ENCODE data around the gene KLHDC8A. TPM values are rescaled to one million over a fixed set of nuclear protein-coding genes. Genes with fewer than 3 reads are reported as not detected.
"Not testable (repeated sequence)": the region's sequence is repeated elsewhere in the genome, so short reads cannot be mapped to it uniquely, and the experiment has no call there.

Gene KLHDC8A
- 18.6 TPM for total RNA-seq

- DNase-seq: no peak
Measured at GRCh38 chr1:205356440-205357139, at the start of gene KLHDC8A. TSS of gene KLHDC8A (minus strand) at chr1:205356922. CDS start at chr1:205343604, 13,318 bp downstream.

GRCh38 chr1:205406252-205406651 is 49.5 kb upstream of the KLHDC8A start:
- DNase-seq: not testable (repeated sequence)

- not testable (repeated sequence) for DNase-seq
Measured at GRCh38 chr1:205404484-205404883, 47.8 kb upstream of the KLHDC8A start.

GRCh38 chr1:205398586-205398985 is 41.9 kb upstream of the KLHDC8A start:
- DNase-seq: no peak

DNA sequence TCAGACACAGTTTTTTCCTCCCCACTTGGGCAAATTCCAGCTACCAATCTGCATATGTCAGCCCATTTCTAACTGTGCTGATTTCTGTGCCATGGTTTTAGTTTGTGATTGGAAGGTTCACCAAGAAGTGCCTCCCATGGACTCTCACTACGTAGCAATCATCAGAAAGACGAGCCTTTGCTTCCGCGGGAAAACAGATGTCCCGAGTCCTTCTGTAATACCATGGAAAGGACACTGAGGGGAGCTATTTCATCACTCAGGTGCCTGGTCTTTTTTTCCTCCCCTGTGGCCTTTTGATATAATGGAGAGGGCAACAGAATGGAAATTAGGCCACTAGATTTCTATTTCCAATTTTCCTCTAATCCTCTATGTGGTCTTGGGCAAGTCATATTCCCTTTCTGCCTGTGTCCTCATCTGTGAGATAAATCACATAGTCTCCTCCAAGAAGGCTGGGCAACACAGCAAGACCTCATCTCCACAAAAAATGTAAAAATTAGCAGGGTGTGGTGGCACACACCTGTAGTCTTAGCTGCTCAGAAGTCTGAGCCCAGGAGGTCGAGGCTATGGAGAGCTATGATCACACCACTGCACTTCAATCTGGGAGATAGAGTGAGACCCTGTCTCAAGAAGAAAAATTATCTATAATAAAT is 40.4 kb upstream of the KLHDC8A start:
- DNase-seq: no peak

- no peak for DNase-seq
Measured at GRCh38 chr1:205395616-205396015, 38.9 kb upstream of the KLHDC8A start.

DNA sequence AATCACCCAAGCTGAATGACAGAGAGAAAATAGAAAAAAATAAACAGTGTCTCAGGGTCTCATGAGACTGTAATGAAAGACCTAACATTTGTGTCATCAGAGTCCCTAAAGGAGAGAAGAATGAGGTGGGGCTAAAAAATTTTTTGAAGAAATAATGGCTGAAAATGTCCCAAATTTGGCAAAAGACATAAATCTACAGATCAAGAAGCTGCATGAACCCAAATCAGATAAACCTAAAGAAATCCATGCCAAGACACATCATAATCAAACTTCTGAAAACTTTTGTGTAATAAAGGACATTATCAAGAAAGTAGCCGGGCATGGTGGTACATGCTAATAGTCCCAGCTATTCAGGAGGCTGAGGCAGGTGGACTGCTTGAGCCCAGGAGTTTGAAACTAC is 35.9 kb upstream of the KLHDC8A start:
- DNase-seq: no peak

- DNase-seq: no peak
Measured at GRCh38 chr1:205391386-205391785, 34.7 kb upstream of the KLHDC8A start.

DNA sequence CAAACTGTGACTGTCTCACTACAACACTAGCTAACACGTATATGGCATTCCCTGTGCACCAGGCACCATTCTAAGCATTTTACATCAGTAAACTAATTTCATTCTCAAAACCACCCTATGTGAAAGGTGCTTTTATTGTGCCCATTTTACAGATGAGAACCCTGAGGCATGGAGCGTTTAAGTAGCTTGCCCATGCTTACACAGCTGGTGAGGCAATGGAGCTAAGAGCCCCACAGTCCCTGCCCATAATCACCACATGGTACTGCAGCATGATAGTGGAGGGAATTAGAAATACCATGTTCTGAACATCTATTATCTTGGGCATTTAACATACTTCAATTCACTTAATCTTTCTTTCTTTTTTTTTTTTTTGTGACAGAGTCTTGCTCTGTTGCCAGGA is 31.1 kb upstream of the KLHDC8A start:
- no peak for DNase-seq

- DNase-seq: not testable (repeated sequence)
Measured at GRCh38 chr1:205382990-205383389, 26.3 kb upstream of the KLHDC8A start.

- DNase-seq: no peak
Measured at GRCh38 chr1:205382561-205382960, 25.8 kb upstream of the KLHDC8A start.

GRCh38 chr1:205381305-205381704 is 24.6 kb upstream of the KLHDC8A start:
- DNase-seq: no peak

- no peak for DNase-seq
Measured at GRCh38 chr1:205380882-205381281, 24.2 kb upstream of the KLHDC8A start.

DNA sequence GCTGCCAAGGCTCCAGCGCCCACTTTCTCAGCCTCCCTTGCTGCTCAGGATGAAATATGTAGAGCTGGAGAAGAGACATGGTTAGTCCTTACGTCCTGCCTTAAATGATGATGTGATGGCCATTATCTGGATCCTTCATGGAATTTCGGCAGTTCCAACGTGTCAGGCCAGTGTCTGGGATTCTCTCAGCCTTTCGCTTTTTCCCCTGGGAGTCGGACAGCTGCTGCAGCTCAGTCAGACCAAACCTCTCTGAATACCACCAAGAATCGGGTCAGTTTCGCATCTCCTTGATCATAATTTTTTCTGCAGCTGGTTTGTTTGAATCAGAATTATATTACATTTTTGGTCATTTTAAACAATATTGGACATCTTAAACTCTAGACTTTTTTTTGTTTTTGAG is 22.3 kb upstream of the KLHDC8A start:
- no peak for DNase-seq

- no peak for DNase-seq
Measured at GRCh38 chr1:205377355-205377754, 20.6 kb upstream of the KLHDC8A start.

- DNase-seq: no peak
Measured at GRCh38 chr1:205376739-205377138, 20.0 kb upstream of the KLHDC8A start.

- peak; percentile 47 for DNase-seq
Measured at GRCh38 chr1:205375835-205376545, 19.3 kb upstream of the KLHDC8A start.

DNA sequence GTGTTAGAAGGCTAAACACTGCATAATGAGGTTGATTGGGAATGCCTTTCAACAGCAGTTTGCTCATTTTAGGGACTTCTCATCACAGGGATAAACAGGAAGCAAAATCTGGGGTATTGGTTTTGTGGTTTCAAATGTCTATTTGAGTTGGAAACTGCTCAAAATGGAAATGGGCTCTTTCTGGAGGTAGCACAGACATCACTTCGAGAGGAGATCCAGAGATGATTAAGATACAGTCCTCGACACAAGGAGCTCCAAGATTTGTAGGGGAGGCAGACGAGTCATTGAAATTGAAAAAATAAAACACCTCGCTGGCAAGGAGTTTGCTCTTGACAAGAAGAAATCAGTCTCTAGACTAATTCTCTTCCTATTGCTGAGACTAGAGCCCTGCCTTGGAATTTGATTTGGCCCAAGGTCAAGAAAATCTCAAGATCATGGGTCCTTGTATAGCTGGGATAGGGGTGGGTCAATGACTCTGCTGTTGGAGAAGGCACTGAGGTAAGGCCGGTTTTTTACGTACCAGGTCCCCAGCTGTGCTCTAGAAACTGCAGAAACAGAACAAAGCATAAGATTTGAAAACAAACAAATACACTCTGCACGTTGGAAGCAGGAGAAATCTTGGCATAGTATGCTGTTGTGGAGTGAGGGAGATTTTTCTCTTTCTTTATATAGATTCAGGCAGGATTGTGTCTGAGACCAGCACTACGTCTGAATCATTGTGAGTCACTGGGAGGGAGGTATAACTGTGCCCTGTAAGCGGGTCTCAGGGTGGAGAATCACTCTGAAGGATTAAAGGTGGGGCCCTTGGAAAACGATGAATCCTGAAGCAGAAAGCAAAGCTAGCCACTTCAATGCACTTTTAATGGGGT is 17.7 kb upstream of the KLHDC8A start:
- no peak for DNase-seq

DNA sequence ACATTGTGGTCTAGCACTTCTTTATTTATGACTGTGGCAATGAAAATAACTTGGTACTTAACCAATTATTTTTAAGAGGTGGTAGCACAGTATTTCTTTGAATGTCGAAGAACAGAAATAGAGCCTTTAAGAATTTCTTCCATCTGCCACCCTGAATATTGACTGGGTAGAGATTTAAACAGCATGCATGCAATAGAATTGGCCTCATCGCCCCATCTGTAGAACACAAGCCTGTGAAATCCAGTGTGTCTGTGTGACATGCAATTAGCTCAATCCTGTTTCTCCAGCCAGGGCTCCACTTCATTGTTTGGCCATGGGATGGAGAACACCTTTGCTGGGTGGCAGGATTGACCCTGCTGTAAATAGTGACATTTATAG is 17.1 kb upstream of the KLHDC8A start:
- no peak for DNase-seq

DNA sequence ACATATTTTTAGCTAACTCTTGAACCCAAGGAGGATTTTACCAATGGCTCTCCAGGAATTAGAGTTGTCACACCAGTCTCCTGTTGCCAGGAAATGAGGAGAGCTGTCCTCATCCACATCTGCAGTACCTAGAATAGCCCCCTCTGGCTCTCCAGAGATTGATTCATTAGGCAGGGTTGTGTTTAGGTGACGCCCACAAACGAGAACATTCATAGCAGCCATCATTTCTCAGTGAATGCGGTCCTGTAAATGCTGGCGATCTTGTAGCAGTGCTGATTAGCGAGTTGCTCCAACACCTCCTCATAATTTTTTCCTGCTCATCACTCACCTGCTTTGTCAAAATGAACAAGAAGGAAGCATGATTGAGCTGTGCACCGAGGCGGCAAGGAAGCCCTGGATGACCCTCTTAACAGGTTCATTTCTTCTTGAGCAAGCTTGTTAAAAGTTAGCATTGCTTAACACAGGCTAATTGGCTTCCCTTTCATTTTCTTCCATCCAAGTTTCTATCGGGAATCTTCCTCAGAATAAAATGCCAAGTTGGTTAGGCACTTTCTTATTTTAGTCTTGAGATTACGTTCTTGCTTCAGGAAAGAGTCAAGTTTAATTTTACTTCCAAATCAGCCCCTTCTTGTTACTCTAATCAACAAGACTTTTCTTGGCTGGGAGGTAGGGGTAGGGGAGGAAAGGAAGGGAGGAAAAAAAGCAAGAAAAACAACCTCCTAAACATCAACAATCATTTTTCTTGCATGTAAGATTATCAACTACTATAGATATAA is 16.5 kb upstream of the KLHDC8A start:
- DNase-seq: no peak

DNA sequence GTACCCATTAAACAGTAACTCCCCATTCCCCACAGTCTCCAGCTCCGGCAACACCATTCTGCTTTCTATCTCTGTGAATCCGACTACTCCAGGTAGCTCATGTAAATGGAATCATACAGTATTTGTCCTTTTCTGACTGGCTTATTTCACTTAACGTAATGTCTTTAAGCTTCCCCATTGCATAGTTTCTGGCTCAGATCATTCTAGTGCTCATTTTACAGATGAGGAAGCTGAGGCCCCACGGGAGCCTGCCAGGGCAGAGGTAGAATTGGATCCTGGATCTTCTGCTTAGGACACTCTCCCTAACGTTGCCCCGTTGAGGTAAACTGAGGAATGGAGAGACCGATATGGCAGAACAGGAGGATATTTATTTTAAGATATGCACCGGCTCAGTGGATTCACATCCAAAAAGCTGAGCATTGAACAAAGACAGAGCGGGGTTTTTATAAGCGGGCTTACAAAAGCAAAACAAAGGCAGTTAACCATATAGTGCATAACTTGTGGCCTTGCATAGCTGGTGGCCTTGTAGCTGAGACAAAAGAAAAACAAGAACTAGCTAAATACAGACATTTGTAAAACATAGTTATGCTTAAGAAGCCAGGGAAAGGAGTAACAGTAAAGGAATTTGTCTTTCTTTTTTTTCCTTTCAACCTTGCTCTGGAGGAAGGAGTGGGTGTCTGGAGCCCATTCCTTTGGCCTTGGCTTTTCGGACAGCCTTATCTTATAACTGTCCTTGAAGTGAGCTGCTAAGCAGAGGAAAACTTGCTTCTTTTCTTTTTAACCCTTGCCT is 15.3 kb upstream of the KLHDC8A start:
- DNase-seq: no peak
